HG03196 (cell line): ENCODE data around the gene C9orf72.

Experiments
- ATAC-seq: cut with Tn5 transposase; IDR thresholded peaks from one replicate; pipeline ENCODE4 v1.9.1; 2021; ENCODE audit not compliant: unreplicated experiment

The C9orf72 gene

DNA sequence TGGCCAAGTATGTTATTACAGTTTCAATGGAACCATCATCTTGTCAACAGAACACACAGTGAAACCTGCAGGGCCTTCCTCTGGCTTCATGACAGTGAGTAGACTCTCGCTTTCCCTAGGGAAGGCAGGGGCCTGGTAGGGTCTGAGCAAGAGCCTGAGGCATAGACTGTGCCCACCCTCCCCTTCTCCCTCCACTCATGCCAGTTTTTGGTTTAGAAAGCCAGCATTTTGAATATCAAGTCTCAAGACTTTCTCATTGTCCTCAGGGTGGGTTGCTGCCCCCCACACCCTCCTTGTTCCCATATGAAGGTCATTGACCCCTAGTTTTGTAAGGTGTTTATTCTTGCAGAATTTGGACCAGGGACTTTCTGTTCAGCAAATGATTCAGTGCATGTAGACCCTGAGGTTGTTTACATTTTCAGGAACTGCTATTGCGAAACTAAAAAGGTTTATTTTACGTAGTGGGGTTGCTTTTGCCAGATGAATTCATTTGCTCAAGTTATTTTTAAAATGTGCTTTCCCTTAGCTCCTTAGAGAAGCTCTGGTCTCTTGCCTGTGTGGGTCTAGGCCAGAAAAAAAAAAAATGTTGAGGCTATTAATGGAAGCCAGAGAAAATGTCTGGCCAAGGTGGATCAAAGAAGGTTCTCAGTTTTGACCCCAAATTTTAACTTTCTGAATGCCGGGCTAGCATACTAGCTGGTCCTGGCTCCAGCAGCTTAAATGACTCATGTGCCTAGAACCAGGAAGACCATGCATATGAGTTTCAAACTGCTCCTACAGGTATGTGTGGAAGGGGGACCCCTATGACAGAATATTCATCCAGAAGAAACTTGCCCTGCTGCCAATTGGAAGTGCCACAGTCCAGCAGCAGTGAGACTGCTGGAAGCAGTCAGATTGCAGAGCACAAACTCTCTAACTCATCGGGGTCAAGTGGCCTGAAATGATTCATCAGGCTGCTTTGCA is 33.5 kb downstream of the C9orf72 start:
- ATAC-seq = no peak

DNA sequence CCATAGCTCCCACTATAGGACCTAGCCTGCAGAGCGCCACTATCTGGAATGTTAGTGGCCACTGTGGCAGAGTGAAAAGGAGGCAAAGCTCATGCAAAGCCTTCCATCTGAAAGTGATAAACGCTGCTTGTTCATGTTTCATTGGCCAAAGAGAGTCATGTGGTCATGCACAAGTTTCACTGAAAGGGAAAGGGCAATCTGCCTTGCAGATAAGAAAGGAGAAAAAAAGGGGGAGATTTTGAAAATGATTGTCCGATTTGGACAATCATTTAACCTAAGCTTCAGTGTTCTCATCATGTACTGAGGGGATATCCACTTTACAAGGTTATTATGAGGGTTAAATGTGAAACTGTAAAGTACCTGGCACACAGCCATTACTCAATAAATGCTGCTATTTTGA is 34.6 kb downstream of the C9orf72 start:
- no peak for ATAC-seq

DNA sequence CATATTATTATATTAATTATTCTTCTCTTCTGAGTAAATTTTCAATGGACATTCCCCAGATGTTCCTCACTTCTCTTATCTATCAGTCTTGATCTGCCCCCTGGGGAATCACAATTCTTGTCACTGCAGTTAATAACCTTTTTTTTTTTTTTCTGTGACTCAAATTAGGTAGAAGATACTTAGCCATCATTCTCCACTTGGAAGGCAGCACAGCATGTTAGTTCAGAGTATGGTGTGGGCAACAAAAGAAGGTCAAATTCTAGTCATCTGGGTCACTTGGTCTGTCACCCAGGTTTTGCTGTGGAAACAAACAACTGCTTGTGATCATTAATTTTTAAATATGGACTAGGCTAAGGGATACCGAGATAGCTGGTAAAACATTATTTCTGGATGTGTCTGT is 35.5 kb downstream of the C9orf72 start:
- ATAC-seq = no peak

DNA sequence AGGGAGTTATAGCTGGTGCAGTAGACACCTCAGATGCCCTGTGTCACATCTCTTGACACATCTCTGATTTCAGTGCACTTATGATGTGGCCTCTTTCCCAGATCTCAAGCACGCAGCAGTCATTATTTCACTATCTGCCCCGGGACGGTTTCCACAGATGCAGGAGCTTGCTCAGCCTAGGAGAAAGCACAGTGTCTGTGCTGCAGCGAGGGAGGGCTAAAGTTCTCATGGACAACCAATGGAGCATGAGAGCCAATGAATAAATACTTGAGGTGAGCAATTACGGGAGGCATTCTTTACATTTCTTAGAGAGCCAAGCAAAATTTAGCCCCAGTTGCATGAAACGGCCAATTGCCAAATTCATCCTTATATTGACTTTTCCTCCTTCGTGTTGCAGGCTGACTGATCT is 36.2 kb downstream of the C9orf72 start:
- ATAC-seq = no peak

DNA sequence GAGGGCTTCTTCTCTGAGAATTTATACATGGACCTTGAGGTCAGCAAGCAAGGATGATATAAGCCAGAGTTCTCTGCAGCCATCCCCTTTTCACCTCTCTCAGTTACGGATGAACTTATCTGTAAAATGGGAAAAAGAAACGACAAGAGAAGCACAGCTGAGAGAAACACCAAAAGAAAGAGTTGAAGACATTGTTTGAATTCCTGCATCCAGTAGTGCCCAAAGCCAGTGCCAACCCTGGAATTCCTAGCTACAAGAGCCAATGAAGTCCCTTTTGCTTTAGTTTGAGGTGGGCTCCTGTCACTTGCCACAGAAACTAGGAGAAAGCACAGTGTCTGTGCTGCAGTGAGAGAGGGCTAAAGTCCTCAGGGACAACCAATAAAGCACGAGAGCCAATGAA is 37.1 kb downstream of the C9orf72 start:
- no peak for ATAC-seq

DNA sequence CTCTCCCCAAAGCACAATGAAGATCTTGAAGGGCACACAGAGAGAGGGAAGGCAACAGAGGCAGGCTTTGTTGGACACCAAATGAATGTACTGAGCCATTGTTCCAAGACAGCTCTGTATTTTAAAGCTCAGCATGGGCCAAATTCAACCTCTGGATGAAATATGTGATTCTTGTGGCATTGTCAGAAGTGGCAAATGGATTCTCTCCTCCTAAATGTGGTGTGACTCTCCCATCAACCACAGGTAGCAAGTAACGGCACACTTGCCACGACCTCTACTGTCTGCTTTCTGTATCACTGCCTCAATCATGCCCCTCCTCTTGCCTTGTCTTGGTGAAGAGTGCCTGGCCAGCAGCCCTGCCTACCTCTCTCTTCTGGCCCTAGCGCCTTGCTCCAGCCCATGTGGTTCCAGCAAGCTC is 37.6 kb downstream of the C9orf72 start:
- ATAC-seq = no peak

DNA sequence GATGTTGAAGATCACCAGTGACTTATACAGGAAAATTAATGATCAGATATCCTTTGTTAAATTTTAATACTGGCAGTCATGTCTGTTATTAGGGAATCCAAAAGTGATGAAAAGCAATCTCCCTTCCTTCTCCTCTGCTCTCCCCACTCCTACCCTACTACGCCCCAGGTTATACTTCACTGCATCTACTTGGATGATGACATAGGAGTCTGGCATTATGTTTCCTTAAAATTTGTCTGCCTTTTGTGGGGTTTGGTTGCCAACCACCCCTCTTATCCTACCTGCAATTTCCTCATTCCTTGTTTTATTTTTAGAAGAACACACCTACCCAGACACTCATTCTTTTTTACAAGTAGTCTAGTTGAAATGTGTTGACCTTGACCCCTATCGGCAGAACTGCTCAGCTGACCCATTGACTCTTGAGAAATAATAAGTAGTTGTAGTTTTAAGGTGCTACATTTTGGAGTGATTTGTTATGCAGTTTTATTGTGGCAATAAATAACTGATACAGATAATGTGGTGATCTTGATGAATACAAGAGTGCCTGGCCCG is 38.5 kb downstream of the C9orf72 start:
- ATAC-seq = no peak

DNA sequence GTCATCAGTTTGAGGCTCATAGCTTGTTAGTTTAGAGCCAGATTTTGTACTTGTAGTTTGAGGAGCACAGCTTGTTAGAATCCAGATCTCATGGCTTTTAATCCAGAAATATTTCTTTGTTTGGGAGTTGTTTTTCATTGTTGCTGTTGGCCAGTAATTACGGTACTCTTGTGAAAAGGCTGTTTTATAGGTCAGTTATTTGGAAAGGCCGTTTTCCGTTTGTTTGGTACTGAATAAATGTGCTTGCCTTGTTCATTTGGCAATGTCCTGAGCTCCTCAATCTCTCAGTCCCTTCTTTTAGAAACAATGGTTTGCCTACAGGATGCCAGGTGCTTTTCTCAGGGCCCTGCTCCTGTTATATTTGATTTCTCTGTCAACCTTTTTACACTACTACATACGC is 39.1 kb downstream of the C9orf72 start:
- ATAC-seq = no peak

DNA sequence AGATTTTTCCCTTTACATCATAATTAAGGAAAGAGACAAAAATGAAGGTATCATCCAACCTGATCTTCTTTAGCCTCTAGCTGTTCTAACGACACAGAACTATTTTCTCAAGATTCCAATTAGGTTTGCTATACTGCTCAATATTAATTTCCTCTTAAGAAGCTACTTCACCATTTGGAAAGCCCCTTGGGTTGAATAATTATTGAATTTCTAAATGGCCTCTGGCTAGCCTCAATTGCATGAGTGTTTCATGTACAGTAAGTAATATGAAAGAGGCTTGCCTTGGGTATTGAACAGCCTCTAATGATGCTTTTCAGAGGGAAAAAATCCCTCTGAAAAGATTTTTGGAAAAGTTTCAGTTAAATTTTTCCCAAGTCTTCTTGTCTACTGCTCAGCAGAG is 40.0 kb downstream of the C9orf72 start:
- ATAC-seq = no peak

DNA sequence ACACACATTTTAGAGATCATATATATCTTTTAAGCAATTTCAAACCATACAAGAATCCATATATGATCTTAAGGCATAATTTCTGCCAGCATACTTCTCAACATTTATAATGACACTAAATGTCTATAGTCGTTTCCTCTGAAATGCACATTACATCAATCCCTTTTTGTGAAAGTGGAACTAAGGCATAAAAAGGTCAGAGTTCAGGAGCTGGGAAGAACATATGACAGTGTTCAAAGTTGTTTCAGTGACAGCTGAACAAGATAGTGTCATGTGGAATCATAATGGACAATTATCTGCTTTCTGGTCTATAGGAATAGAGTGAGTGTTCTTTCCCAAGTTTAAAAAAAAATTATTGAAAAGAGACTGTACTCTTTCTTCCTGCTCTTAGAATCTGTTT is 41.2 kb downstream of the C9orf72 start:
- ATAC-seq = no peak

DNA sequence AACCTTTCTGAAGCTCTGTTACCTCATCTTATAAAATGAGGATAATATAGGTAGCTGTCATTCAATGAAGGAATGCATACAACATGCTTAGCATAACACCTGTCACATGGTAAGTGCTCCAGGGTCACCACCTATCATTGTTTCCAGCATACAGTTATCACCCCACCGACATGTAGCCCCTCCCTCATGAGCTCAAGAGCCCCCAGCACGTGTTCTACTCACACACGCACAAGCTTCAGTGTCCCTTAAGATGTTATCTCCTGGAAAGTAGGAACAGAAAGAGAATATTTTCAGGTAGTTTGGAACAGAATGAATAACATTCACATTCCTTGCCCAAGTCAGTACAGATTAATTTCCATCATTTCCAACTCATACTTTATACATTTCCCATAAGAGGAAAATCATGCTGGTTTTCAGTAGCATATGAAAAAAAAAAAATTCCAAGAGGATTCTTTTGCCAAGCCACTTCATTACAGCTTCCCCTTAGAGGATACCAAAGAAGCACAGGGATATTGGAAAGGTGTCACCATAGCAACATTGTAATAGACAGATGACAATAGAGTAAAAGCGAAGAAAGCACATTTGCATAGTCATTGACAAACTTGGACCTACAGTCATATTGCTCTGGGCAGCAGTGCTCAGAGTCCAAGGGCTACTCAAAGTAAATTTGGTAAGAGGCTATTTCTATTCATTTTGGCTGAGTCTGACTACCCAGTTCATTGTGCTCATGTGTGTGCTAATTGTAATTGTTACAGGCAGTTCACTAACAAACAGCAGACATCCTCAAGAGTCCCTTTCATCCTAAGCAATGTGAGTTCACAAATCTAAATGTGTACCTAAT is 42.1 kb downstream of the C9orf72 start:
- ATAC-seq = no peak

DNA sequence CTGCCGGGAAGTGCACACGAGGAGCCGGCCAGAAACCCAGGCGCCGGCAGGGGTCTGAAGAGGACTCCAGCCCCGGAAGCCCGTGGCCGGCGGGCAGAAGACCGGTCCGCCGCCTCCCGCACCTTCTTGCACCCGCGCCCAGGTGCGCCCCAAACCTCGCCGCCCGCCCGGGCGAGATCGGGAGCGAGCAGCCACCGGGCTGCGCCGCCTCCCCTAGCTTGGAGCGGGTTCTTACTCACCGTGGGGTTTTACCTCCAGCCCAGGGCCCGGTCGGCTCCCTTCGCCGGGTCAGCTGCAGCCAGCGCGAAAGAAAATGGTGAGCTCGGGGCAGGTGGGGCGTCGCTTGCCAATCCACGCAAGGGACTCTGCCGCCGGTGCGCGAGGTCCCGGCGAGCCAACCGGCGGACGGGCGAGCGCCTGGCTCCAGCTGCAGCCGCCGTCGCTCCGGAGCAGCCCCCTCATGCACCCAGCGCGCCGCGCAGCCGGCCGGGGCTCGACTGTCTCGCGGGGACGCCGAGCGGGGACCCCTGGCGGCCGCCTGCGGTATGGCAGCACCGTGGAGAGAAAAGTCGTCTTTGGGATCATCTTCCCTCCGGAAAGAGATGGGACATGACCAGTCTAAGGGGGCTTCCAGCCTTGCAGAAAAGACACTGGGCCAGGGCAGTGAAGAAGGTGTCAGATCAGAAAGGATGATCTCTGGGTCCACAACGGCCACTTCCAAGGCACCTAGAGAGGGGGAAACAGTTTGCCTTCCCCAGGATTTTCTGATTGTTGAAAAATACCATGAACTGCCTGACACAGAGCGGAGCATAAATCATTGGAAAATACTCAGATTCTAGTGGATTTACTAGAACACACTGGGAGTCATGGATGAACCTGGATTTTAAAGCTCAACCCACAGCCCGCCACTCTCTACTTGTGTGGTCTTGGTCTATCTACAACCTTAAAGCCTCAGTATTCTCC is 43.7 kb downstream of the C9orf72 start, which contains the start of gene MOB3B:
Gene MOB3B (minus strand): TSS at position 499 of the 963 bp plus-strand sequence. CDS start 74,264 bp downstream, outside the sequence.
- peak; percentile 89 for ATAC-seq

DNA sequence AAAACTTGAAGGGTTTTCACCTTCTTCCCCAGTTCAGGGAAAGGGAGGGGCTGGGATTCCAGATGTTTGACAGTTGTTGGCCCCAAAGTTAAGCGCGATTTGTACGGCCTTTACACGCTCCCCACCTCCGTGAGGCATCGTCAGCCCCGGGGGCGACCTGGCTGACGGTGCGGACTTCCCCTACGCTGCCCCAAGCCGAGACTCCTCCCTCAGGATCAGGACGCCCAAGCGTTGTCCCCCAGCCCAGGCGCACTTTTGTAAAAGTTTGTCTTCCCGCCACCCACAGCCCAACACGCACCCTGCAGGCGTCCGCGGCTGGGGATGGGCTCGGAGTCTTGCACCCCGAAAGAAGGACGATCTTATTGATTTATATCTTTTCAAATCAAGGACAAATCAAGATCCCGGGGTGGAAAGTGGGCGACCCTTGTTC is 44.4 kb downstream of the C9orf72 start:
- peak; percentile 50 for ATAC-seq

DNA sequence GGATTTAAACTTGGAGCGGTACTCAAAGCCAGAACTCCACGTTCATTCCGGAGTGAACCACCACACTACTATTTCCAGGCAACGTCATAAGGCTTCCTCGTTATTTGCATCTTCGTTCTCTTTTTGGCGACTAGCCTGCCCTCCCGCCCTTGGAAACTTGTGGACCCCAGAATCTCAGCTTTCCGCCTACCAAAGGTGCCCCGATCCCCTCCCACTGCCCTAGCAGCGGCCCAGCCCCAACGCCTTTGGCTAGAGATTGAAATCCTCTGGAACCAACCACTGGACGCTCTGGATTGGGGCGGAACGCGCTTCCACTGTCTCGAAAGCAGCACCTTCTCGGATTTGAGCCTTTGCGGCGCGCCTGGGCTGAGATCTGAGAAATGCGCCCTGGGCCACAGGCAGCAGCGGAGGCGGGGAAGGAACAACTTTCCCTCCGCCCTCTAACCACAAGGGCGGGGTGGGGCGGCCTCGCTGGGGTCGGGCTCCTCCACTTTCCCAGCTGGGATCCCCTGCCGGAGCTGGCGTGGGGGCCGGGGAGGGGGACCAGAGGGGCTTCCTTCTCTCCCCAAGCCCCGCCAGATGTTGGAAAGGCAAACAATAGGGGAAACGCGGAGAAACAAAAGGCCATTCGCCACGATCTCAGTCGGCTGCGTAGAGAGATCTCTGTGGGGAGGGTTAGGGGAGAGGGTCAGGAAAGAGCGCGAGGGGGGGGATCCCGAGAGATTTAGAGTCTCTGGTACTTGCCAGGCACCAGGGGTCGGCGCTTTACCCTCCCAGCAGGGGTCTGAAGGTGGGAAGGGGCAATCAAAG is 45.0 kb downstream of the C9orf72 start:
- ATAC-seq = peak; percentile 54

DNA sequence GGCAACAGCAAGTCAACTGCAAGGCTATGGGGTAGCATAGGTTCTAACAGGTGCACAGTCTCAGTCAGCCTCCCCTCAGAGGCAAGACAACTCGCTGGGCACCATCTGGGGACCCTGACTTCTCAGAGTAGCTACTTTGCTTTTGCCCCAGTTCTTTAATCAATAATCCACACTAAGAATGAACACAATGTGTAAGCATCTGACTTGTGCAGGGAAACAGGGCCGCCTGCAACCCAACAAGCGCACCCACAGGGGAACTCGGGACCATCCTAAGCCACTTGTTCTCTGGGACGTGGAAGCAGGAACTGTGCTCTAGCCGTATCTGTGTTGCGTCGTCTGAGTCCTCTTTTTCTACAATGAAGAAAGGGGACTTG is 45.6 kb downstream of the C9orf72 start:
- no peak for ATAC-seq

DNA sequence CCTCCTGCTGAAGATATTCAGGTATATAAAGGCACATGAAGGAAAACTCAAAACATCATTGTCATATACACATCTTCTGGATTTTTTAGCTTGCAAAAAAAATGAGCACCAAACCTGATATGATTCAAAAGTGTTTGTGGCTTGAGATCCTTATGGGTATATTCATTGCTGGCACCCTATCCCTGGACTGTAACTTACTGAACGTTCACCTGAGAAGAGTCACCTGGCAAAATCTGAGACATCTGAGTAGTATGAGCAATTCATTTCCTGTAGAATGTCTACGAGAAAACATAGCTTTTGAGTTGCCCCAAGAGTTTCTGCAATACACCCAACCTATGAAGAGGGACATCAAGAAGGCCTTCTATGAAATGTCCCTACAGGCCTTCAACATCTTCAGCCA is 49.0 kb downstream of the C9orf72 start, which contains the start of gene IFNK:
Gene IFNK (plus strand): TSS at position 55 of the 400 bp plus-strand sequence. CDS start 47 bp downstream, at position 102.
- ATAC-seq = no peak

DNA sequence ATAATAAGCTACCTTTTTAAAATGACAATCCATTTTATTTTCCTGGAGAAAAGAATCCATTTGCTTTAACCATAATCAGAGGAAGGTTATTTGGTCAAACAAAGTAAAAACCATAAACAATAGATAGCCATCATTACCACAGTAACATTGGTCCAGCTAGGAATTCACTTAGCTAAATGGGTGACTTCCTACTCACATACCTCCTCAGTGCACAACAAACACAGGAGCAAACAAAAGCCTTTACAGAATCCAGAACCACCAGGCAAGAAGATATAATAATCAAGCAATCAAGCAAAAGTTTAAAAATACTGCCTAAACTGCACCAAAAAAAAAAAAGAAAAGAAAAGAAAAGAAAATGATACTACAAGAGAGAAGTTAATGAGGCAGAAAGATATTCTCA is 50.1 kb downstream of the C9orf72 start:
- no peak for ATAC-seq

DNA sequence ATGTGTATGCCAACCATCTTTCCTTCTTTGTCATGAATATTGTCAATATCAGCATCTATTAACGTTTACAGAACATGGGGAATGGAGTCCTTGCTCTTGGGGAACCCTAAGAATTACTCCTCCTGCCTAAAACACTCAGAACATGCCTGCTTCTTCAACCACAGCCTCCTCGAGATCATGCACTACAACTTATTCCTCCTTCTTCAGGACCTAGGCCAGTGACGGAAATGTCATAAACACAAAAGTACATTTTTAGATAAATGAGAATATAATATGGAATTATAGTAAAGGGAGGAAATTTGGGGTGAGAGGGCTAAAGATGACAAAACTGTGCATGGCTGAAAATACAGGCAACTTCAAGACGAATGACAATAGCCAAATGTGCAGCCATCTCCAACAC is 52.3 kb downstream of the C9orf72 start:
- ATAC-seq = no peak
